OCI-LY1 (cell line): ENCODE data around the gene ARHGAP32.

Source experiments
- H2AFZ ChIP-seq: fragments of 200-600 bp; sonication (generic), shearing (Covaris generic); 2 replicates; pipeline ENCODE4 v1.6.0; 2014; ENCODE audit warnings: antibody characterized with exemption, mild to moderate bottlenecking, low read length
- H3F3A ChIP-seq: fragments of 200-600 bp; sonication (generic), shearing (Covaris generic); 2 replicates; pipeline ENCODE4 v1.6.0; 2014; ENCODE audit warnings: mild to moderate bottlenecking, antibody characterized with exemption, low read length, moderate library complexity; ENCODE audit not compliant: insufficient read depth
- H3K27ac ChIP-seq: fragments of 200-600 bp; sonication (generic); 2 replicates; pipeline ENCODE4 v1.5.1; 2014; ENCODE audit warnings: low read length, mixed run types, mild to moderate bottlenecking, low read depth; ENCODE audit not compliant: poor library complexity, severe bottlenecking
- H3K27me3 ChIP-seq: fragments of 200-600 bp; sonication (generic); 2 replicates; pipeline ENCODE4 v1.6.0; 2014; ENCODE audit warnings: antibody characterized with exemption, mild to moderate bottlenecking, low read length, moderate library complexity; ENCODE audit not compliant: insufficient read depth
- H3K36me3 ChIP-seq: fragments of 200-600 bp; sonication (generic); 2 replicates; pipeline ENCODE4 v1.6.1; 2014; ENCODE audit warnings: mild to moderate bottlenecking, antibody characterized with exemption, low read length, moderate library complexity, mixed read lengths; ENCODE audit not compliant: insufficient read depth
- H3K4me1 ChIP-seq: fragments of 200-600 bp; sonication (generic); 2 replicates; pipeline ENCODE4 v1.5.1; 2014; ENCODE audit warnings: mild to moderate bottlenecking, low read length, moderate library complexity; ENCODE audit not compliant: insufficient read depth, severe bottlenecking
- H3K4me2 ChIP-seq: fragments of 200-600 bp; sonication (generic), shearing (Covaris generic); 2 replicates; pipeline ENCODE4 v1.6.1; 2014; ENCODE audit warnings: low read length
- H3K4me3 ChIP-seq: fragments of 200-600 bp; sonication (generic); 2 replicates; pipeline ENCODE4 v1.5.1; 2014; ENCODE audit warnings: low read length, low read depth, mild to moderate bottlenecking, mixed read lengths; ENCODE audit not compliant: poor library complexity, severe bottlenecking
- H3K79me2 ChIP-seq: fragments of 200-600 bp; shearing (Covaris generic); 2 replicates; pipeline ENCODE4 v1.6.1; 2016; ENCODE audit warnings: mixed run types, low read length, mixed read lengths; ENCODE audit not compliant: insufficient read depth
- H3K9ac ChIP-seq: fragments of 200-600 bp; sonication (generic), shearing (Covaris generic); 2 replicates; pipeline ENCODE4 v1.6.1; 2014; ENCODE audit warnings: mild to moderate bottlenecking, low read length, mixed read lengths
- H3K9me2 ChIP-seq: fragments of 200-600 bp; sonication (generic), shearing (Covaris generic); 2 replicates; pipeline ENCODE4 v1.6.1; 2014; ENCODE audit warnings: low read depth, mild to moderate bottlenecking, low read length, mixed read lengths
- H3K9me3 ChIP-seq: fragments of 200-600 bp; shearing (Covaris generic); 2 replicates; pipeline ENCODE4 v1.6.1; 2014; ENCODE audit warnings: low read length, mixed read lengths
- H4K20me1 ChIP-seq: fragments of 200-600 bp; sonication (generic), shearing (Covaris generic); 2 replicates; pipeline ENCODE4 v1.6.0; 2016; ENCODE audit warnings: mild to moderate bottlenecking, low read length; ENCODE audit not compliant: insufficient read depth
- EZH2 ChIP-seq: fragments of 200-600 bp; sonication (generic), shearing (Covaris generic); IDR thresholded peaks from 2 replicates; pipeline ENCODE4 v1.8.0; 2017; ENCODE audit warnings: borderline replicate concordance, mixed run types, mild to moderate bottlenecking, antibody characterized with exemption, low read length, moderate library complexity, mixed read lengths
- TF ChIP-seq, protein P1 (sequence below): fragments of 200-600 bp; sonication (generic), shearing (Covaris generic); IDR thresholded peaks from 2 replicates; pipeline ENCODE4 v1.5.1; 2017; ENCODE audit warnings: mild to moderate bottlenecking, antibody characterized with exemption, low read length, moderate library complexity, mixed read lengths

Gene ARHGAP32

DNA sequence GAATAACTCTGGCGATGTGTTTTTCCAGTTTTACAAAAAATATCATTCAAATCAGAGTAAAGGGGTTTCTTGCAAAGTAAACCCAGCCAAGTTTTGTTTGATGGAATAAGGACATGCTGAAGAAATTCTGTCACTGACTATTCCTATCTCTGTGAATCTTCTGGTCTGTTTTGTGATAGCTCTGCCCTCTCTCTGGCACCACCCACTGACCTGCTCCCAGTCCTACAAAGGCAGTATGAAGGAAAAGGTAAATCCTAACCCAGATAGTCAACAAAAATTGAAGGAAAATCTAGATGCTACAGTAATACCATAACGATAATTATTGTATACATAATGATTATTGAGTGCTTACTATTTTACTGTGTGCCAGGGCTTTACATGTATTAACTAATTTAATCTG, 173.1 kb downstream of the ARHGAP32 start:
- Histone ChIP-seq H3K36me3 (no peaks in the 10 kb centered on the region), H3K27me3 (no peaks in the 10 kb centered on the region), H3K27ac (no peak overlapping the region), H2AFZ (no peak overlapping the region), H3K9ac (no peak overlapping the region), H3K79me2 (no peaks in the 10 kb centered on the region), H3K4me1 (no peaks in the 10 kb centered on the region), H4K20me1 (no peaks in the 10 kb centered on the region), H3K9me2 (no peaks in the 10 kb centered on the region), H3K4me2 (no peak overlapping the region), H3K9me3 (no peaks in the 10 kb centered on the region), H3K4me3 (no peak overlapping the region), H3F3A (no peaks in the 10 kb centered on the region)
- TF ChIP-seq, protein P1, sequence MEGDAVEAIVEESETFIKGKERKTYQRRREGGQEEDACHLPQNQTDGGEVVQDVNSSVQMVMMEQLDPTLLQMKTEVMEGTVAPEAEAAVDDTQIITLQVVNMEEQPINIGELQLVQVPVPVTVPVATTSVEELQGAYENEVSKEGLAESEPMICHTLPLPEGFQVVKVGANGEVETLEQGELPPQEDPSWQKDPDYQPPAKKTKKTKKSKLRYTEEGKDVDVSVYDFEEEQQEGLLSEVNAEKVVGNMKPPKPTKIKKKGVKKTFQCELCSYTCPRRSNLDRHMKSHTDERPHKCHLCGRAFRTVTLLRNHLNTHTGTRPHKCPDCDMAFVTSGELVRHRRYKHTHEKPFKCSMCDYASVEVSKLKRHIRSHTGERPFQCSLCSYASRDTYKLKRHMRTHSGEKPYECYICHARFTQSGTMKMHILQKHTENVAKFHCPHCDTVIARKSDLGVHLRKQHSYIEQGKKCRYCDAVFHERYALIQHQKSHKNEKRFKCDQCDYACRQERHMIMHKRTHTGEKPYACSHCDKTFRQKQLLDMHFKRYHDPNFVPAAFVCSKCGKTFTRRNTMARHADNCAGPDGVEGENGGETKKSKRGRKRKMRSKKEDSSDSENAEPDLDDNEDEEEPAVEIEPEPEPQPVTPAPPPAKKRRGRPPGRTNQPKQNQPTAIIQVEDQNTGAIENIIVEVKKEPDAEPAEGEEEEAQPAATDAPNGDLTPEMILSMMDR: no peak
- no peak for TF ChIP-seq EZH2

DNA sequence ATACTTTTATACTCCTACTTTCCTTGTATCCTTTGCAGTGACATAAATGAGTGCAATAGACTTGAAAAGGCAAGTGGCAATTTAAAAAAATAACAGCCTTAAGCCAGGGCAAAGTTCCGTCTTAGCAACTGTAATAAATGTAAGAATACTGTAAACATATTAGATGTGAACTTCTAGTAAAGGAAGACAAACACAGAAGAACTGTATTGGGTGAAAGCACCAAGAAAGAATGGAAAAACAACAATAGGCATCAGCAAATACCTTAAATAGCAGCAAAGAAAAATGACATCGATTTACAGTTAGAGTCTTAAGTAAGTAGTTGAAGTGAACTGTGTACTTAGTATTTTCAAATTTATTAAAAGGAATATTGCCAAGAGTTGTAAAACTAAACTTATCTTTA, 174.0 kb downstream of the ARHGAP32 start:
- H3K36me3 ChIP-seq: no peaks in the 10 kb centered on the region
- H3K27me3 ChIP-seq: no peaks in the 10 kb centered on the region
- H3F3A ChIP-seq: no peaks in the 10 kb centered on the region
- no peak overlapping the region for H2AFZ ChIP-seq
- no peaks in the 10 kb centered on the region for H4K20me1 ChIP-seq
- no peak for TF ChIP-seq EZH2
- TF ChIP-seq, protein P1: no peak
- H3K4me3 ChIP-seq: no peak overlapping the region
- no peak overlapping the region for H3K9ac ChIP-seq
- no peak overlapping the region for H3K27ac ChIP-seq
- H3K4me2 ChIP-seq: no peak overlapping the region
- no peaks in the 10 kb centered on the region for H3K9me2 ChIP-seq
- H3K4me1 ChIP-seq: no peaks in the 10 kb centered on the region
- no peaks in the 10 kb centered on the region for H3K9me3 ChIP-seq
- no peaks in the 10 kb centered on the region for H3K79me2 ChIP-seq

DNA sequence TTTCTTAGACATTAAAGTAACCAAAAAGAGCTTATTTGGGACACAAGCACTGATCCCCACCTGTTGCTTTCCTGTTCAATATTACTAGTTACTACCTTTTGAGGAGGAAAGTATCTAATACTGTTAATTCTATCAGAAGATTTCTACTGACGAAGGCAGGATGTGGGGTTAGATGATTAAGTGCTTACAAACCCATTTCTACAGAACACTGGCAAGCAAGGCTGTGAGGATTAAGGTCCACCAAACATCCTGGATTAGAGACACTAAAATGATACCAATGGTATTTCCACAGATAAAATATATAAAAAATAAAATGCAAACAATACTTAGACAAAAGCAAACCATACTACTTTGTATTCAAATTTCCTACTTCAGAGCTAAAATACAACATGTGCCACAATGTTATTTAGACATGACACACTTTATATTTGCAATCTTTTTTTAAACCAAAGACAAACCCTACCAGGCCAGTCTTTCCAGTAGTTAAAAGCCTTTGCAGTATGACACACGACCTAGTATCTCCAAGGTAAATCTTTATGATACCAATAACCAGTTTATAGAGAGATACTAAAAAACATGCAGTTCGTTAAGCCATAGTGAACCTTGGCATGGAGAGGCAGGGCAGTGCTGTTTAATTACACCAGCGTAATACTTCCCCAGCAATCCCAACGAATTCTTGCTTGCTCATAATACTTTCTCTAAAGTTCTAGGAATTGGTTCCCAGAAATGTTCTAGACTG, 178.2 kb downstream of the ARHGAP32 start:
- Histone ChIP-seq H3K4me2 (no peak overlapping the region), H3K36me3 (no peaks in the 10 kb centered on the region), H3K4me1 (no peaks in the 10 kb centered on the region), H3K27ac (no peak overlapping the region), H4K20me1 (no peaks in the 10 kb centered on the region), H2AFZ (no peak overlapping the region), H3K27me3 (no peaks in the 10 kb centered on the region), H3F3A (no peaks in the 10 kb centered on the region), H3K4me3 (no peak overlapping the region), H3K79me2 (no peaks in the 10 kb centered on the region), H3K9me2 (no peaks in the 10 kb centered on the region), H3K9me3 (no peaks in the 10 kb centered on the region), H3K9ac (no peak overlapping the region)
- TF ChIP-seq EZH2: no peak
- TF ChIP-seq, protein P1: no peak
